ENCODE results near the gene NINJ1.

The NINJ1 gene

GRCh38 chr9:93161786-93162562 lies 27.9 kb upstream of the NINJ1 start:
- TF ChIP-seq CTCF (IDR thresholded peaks at IDR 0.05; ENCODE audit: insufficient read depth, low read length, poor library complexity, severe bottlenecking) = no peak
- TF ChIP-seq EZH2phosphoT487 (conservative IDR thresholded peaks at IDR 0.05; ENCODE audit: low read length) = no peak
- Histone ChIP-seq H2AFZ (ENCODE audit: low read depth, low read length, severe bottlenecking) (no peak overlapping the region), H4K20me1 (ENCODE audit: low read depth, low read length) (no peaks in the 10 kb centered on the region), H3K79me2 (ENCODE audit: insufficient read depth, low read length) (no peaks in the 10 kb centered on the region), H3K4me2 (ENCODE audit: low read depth, low read length, poor library complexity, severe bottlenecking) (no peak overlapping the region), H3K4me3 (ENCODE audit: insufficient read depth, low read length, poor library complexity, severe bottlenecking) (no peak overlapping the region), H3K9me2 (replicated peaks; ENCODE audit: insufficient read depth, low read length) (no peaks in the 10 kb centered on the region), H3F3A (ENCODE audit: insufficient read depth) (no peaks in the 10 kb centered on the region), H3K27me3 (ENCODE audit: low read length) (no peaks in the 10 kb centered on the region), H3K9ac (ENCODE audit: low read length) (no peak overlapping the region), H3K9me3 (ENCODE audit: insufficient read depth, low read length) (no peaks in the 10 kb centered on the region), H3K36me3 (ENCODE audit: low read length) (no peaks in the 10 kb centered on the region), H3K27ac (ENCODE audit: low read depth, low read length) (no peak overlapping the region)

GRCh38 chr9:93159601-93160471 lies 25.8 kb upstream of the NINJ1 start:
- Histone ChIP-seq H3K79me2 (ENCODE audit: insufficient read depth, low read length) (no peaks in the 10 kb centered on the region), H3K27ac (ENCODE audit: low read depth, low read length) (no peak overlapping the region), H3K9me3 (ENCODE audit: insufficient read depth, low read length) (no peaks in the 10 kb centered on the region), H3K36me3 (ENCODE audit: low read length) (no peaks in the 10 kb centered on the region), H3F3A (ENCODE audit: insufficient read depth) (no peaks in the 10 kb centered on the region), H3K4me2 (ENCODE audit: low read depth, low read length, poor library complexity, severe bottlenecking) (no peak overlapping the region), H3K27me3 (ENCODE audit: low read length) (no peaks in the 10 kb centered on the region), H2AFZ (ENCODE audit: low read depth, low read length, severe bottlenecking) (no peak overlapping the region), H3K9me2 (replicated peaks; ENCODE audit: insufficient read depth, low read length) (no peaks in the 10 kb centered on the region), H4K20me1 (ENCODE audit: low read depth, low read length) (no peaks in the 10 kb centered on the region), H3K9ac (ENCODE audit: low read length) (no peak overlapping the region), H3K4me3 (ENCODE audit: insufficient read depth, low read length, poor library complexity, severe bottlenecking) (no peak overlapping the region)
- TF ChIP-seq EZH2phosphoT487 (conservative IDR thresholded peaks at IDR 0.05; ENCODE audit: low read length) (no peak), CTCF (IDR thresholded peaks at IDR 0.05; ENCODE audit: insufficient read depth, low read length, poor library complexity, severe bottlenecking) (peak; percentile 93)

- Histone ChIP-seq H3K4me3 (ENCODE audit: insufficient read depth, low read length, poor library complexity, severe bottlenecking) (no peak overlapping the region), H3K4me2 (ENCODE audit: low read depth, low read length, poor library complexity, severe bottlenecking) (no peak overlapping the region), H3K9ac (ENCODE audit: low read length) (no peak overlapping the region), H2AFZ (ENCODE audit: low read depth, low read length, severe bottlenecking) (no peak overlapping the region), H3K27me3 (ENCODE audit: low read length) (no peaks in the 10 kb centered on the region), H3F3A (ENCODE audit: insufficient read depth) (no peaks in the 10 kb centered on the region), H3K36me3 (ENCODE audit: low read length) (no peaks in the 10 kb centered on the region), H3K9me2 (replicated peaks; ENCODE audit: insufficient read depth, low read length) (no peaks in the 10 kb centered on the region), H3K27ac (ENCODE audit: low read depth, low read length) (no peak overlapping the region), H3K9me3 (ENCODE audit: insufficient read depth, low read length) (no peaks in the 10 kb centered on the region), H4K20me1 (ENCODE audit: low read depth, low read length) (no peaks in the 10 kb centered on the region), H3K79me2 (ENCODE audit: insufficient read depth, low read length) (no peaks in the 10 kb centered on the region)
- TF ChIP-seq CTCF (IDR thresholded peaks at IDR 0.05; ENCODE audit: insufficient read depth, low read length, poor library complexity, severe bottlenecking) = no peak
- TF ChIP-seq EZH2phosphoT487 (conservative IDR thresholded peaks at IDR 0.05; ENCODE audit: low read length) = no peak
Measured at GRCh38 chr9:93156475-93157008, 22.5 kb upstream of the NINJ1 start.

Data from SU-DHL-6 (cell line).